ENCODE results near the gene TMEM267. TPM values are rescaled to one million over a fixed set of nuclear protein-coding genes. Genes with fewer than 3 reads are reported as not detected.

TMEM267 gene
- total and polyA plus RNA-seq, 10 of the 15 experiments (the other 5 are each of a cell fraction or from before 2014, with no cell fraction given): 7.7 to 37.3 (median 13.3) TPM

DNA sequence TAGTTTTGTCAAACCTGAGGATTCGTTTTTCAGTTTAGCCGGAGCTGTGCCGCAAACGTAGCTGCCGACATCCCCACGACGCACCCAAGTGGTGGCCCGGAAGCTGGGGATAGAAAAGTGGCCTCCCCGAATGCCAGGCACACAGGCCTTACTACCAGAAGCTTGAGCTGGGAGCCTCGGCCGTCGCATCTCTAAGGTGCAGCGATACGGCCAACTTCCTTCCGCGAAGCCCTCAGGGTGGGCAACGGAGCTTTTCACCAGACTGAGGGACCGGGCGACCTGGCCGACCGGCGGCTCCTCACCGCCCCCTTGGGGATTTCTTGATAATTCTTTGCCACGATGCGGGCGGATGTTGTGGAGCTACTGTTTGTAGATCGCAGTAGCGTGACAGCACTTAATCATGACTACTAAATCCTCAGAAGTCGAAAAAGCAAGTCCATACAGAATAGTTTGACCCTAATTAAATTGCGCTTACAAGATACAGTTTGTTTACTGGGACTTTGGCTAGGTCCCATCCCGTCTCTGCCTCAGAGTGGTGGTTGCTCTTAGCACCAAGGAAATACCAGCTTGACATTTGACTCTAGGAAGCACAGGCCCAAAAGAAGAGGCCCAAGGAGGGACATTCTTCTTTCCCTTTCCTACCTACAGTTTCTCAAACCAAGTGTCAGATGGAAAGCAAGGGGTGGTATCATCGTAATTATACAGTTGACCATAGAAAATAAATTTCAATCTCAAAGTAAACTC lies 613 bp upstream of the TMEM267 start (continued):
- TF ChIP-seq, protein P1, sequence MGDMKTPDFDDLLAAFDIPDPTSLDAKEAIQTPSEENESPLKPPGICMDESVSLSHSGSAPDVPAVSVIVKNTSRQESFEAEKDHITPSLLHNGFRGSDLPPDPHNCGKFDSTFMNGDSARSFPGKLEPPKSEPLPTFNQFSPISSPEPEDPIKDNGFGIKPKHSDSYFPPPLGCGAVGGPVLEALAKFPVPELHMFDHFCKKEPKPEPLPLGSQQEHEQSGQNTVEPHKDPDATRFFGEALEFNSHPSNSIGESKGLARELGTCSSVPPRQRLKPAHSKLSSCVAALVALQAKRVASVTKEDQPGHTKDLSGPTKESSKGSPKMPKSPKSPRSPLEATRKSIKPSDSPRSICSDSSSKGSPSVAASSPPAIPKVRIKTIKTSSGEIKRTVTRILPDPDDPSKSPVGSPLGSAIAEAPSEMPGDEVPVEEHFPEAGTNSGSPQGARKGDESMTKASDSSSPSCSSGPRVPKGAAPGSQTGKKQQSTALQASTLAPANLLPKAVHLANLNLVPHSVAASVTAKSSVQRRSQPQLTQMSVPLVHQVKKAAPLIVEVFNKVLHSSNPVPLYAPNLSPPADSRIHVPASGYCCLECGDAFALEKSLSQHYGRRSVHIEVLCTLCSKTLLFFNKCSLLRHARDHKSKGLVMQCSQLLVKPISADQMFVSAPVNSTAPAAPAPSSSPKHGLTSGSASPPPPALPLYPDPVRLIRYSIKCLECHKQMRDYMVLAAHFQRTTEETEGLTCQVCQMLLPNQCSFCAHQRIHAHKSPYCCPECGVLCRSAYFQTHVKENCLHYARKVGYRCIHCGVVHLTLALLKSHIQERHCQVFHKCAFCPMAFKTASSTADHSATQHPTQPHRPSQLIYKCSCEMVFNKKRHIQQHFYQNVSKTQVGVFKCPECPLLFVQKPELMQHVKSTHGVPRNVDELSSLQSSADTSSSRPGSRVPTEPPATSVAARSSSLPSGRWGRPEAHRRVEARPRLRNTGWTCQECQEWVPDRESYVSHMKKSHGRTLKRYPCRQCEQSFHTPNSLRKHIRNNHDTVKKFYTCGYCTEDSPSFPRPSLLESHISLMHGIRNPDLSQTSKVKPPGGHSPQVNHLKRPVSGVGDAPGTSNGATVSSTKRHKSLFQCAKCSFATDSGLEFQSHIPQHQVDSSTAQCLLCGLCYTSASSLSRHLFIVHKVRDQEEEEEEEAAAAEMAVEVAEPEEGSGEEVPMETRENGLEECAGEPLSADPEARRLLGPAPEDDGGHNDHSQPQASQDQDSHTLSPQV (IDR thresholded peaks at IDR 0.05): no peak
- TF ChIP-seq CREM (IDR thresholded peaks at IDR 0.05; ENCODE audit: low read depth): 0 out of 2 replicates have a peak, but pooled peaks have one; percentile 8
- no peak for TF ChIP-seq DPF2 (IDR thresholded peaks at IDR 0.05)
- peak; percentile 58; the same call in 1 of the 2 replicates for TF ChIP-seq POLR2AphosphoS5 (IDR thresholded peaks at IDR 0.05; ENCODE audit: low read length)
- TF ChIP-seq NFYA (IDR thresholded peaks at IDR 0.05; ENCODE audit: borderline replicate concordance, low read depth, low read length): no peak
- TF ChIP-seq PAX5 (IDR thresholded peaks at IDR 0.05; ENCODE audit: borderline replicate concordance, low read depth, low read length): no peak
- no peak; the same call in 1 of the 2 replicates for TF ChIP-seq NR2C1 (IDR thresholded peaks at IDR 0.05)
- TF ChIP-seq POLR2A (IDR thresholded peaks at IDR 0.05; ENCODE audit: low read depth, low read length): peak; percentile 61
- TF ChIP-seq, protein P2, sequence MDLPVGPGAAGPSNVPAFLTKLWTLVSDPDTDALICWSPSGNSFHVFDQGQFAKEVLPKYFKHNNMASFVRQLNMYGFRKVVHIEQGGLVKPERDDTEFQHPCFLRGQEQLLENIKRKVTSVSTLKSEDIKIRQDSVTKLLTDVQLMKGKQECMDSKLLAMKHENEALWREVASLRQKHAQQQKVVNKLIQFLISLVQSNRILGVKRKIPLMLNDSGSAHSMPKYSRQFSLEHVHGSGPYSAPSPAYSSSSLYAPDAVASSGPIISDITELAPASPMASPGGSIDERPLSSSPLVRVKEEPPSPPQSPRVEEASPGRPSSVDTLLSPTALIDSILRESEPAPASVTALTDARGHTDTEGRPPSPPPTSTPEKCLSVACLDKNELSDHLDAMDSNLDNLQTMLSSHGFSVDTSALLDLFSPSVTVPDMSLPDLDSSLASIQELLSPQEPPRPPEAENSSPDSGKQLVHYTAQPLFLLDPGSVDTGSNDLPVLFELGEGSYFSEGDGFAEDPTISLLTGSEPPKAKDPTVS (IDR thresholded peaks at IDR 0.05; ENCODE audit: low read depth, low read length): no peak
- peak; percentile 74; the same call in 1 of the 2 replicates for TF ChIP-seq RB1 (IDR thresholded peaks at IDR 0.05; ENCODE audit: borderline replicate concordance)
- peak; percentile 61 for TF ChIP-seq MEF2B (IDR thresholded peaks at IDR 0.05; ENCODE audit: partially characterized antibody, poor library complexity, severe bottlenecking)
- TF ChIP-seq STAT3 (IDR thresholded peaks at IDR 0.05; ENCODE audit: low read depth, low read length): 0 out of 2 replicates have a peak, but pooled peaks have one; percentile 50
- TF ChIP-seq RFX5 (IDR thresholded peaks at IDR 0.05; ENCODE audit: low read depth, low read length): no peak
- no peak for TF ChIP-seq HDAC6 (IDR thresholded peaks at IDR 0.05; ENCODE audit: unreplicated experiment)
- no peak for TF ChIP-seq ZNF274 (IDR thresholded peaks at IDR 0.05; ENCODE audit: insufficient read depth, insufficient read length)
- TF ChIP-seq ATF7 (IDR thresholded peaks at IDR 0.05; ENCODE audit: low read depth): no peak; the same call in 1 of the 2 replicates
- TF ChIP-seq ZNF207 (IDR thresholded peaks at IDR 0.05; ENCODE audit: borderline replicate concordance): no peak
- TF ChIP-seq, protein P3, sequence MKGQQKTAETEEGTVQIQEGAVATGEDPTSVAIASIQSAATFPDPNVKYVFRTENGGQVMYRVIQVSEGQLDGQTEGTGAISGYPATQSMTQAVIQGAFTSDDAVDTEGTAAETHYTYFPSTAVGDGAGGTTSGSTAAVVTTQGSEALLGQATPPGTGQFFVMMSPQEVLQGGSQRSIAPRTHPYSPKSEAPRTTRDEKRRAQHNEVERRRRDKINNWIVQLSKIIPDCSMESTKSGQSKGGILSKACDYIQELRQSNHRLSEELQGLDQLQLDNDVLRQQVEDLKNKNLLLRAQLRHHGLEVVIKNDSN (IDR thresholded peaks at IDR 0.05; ENCODE audit: borderline replicate concordance, extremely low read length, insufficient read depth, low read depth, low read length): no peak
- no peak for TF ChIP-seq IRF4 (IDR thresholded peaks at IDR 0.05; ENCODE audit: low read depth, low read length)
- TF ChIP-seq ZNF622 (IDR thresholded peaks at IDR 0.05): no peak
- TF ChIP-seq, protein P4, sequence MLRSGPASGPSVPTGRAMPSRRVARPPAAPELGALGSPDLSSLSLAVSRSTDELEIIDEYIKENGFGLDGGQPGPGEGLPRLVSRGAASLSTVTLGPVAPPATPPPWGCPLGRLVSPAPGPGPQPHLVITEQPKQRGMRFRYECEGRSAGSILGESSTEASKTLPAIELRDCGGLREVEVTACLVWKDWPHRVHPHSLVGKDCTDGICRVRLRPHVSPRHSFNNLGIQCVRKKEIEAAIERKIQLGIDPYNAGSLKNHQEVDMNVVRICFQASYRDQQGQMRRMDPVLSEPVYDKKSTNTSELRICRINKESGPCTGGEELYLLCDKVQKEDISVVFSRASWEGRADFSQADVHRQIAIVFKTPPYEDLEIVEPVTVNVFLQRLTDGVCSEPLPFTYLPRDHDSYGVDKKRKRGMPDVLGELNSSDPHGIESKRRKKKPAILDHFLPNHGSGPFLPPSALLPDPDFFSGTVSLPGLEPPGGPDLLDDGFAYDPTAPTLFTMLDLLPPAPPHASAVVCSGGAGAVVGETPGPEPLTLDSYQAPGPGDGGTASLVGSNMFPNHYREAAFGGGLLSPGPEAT (IDR thresholded peaks at IDR 0.05; ENCODE audit: low read depth): no peak; the same call in 1 of the 2 replicates
- no peak for TF ChIP-seq PML (IDR thresholded peaks at IDR 0.05; ENCODE audit: low read length)
- no peak for TF ChIP-seq CHD4 (IDR thresholded peaks at IDR 0.05)

All from GM12878 (cell line).